Activated naive CD4-positive, alpha-beta T cell treated with Interleukin-2 at 50 U/mL for 16 hours (primary cell): ENCODE measurements around the gene SRGAP2B.
"Not testable (repeated sequence)": the region's sequence is repeated elsewhere in the genome, so short reads cannot be mapped to it uniquely, and the experiment has no call there.

Source experiments
- DNase-seq: peaks from one replicate; pipeline ENCODE4 v3.0.0-alpha.2; 2020

Gene SRGAP2B

GRCh38 chr1:145041519-145041918, 53.6 kb downstream of the SRGAP2B start:
- not testable (repeated sequence) for DNase-seq

- DNase-seq: not testable (repeated sequence)
These were observed 59.1 kb downstream of the SRGAP2B start for GRCh38 chr1:145036019-145036418.

- not testable (repeated sequence) for DNase-seq
These were observed 61.6 kb downstream of the SRGAP2B start for GRCh38 chr1:145033523-145033922.

DNA sequence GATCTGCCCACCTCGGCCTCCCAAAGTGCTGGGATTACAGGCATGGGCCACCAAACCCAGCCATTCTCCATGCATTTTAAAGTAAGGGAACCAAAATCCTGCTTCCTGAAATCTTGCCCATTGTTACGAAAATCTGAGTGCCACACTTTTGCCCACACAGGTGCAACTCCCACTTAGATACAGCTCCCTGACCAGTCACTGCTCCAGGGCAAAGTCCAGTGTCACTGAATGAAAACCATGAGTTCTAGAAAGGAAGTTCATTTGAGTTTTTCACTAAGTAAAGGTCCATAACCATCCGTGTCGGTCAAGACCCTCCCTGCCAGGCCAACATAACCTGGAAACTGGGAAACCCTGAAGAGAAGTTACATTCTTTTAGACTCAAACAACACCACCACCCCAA, 67.9 kb downstream of the SRGAP2B start:
- not testable (repeated sequence) for DNase-seq

DNA sequence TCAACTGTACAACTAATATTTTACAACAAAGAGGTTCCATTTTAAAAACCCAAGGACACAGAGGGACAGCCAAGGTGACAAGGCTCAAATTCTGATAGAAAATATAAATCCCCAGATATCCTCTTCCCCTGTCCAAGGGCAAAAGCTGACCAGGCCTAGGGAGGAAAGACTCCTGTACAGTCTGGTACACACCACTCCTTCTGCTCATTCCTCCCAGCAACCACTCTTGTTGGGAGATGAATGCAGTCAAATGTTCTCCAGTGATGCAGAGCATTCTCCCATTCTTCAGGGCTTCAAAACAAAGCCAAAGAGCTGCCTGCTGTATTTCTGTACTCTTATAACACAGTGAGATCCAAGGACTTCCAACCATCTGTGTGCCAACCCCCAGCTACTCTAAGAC, 69.8 kb downstream of the SRGAP2B start:
- not testable (repeated sequence) for DNase-seq

DNA sequence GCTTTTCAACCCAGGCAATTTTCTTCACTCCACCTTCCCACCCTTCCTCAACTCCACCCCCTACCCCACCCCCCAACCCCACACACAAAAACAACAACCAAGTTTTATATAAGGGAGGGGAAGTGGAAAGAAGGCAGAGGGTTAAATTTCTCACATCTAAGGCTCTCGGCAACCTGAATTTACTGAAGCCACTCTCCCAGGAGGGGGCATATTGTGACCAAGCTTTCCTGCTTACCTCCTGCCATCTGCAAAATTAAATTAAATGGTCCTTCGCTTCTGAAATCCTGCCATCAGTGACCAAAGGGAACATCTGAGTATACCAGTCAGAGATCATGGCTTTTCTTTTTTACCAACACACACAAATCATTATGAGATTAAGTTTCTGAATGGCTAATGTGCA, 72.9 kb downstream of the SRGAP2B start:
- DNase-seq: not testable (repeated sequence)

DNA sequence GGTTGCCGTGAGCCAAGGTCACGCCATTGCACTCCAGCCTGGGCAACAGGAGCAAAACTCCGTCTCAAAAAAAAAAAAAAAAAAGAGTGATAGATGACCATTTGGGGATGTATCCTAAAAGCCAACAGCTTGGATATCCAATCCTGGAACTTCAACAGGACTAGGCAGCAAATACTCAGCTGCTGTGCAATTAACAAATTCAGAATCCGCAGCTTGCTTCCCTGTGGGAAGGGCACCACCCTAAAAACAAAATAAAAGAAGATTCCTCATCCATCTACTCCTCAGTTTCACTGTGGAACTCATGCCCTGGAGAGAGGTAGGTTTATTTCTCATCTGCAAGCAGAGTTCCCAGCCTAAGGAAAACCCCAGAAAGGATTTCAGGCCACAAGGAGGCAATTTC, 73.4 kb downstream of the SRGAP2B start:
- not testable (repeated sequence) for DNase-seq

- DNase-seq: not testable (repeated sequence)
These were observed 75.4 kb downstream of the SRGAP2B start for GRCh38 chr1:145019709-145020108.

DNA sequence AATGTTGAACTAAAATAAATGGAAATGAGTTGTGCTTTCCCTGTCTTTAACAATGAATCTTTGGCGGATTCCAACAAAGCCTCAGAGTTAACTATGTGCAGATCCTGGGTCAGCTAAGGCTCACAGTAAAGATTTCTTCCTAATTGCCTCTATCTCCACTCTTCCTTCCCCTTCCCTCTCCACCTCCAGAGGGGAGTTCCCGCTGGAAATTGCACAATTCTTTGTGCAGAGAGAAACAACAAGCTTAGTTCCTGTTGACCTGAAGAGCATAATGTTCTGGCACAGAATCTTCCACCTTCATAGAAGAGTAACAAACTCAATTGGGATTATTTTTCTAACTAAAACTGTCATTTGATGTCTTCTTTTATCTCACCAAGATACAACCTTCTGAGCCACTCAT, 77.4 kb downstream of the SRGAP2B start:
- DNase-seq: not testable (repeated sequence)

DNA sequence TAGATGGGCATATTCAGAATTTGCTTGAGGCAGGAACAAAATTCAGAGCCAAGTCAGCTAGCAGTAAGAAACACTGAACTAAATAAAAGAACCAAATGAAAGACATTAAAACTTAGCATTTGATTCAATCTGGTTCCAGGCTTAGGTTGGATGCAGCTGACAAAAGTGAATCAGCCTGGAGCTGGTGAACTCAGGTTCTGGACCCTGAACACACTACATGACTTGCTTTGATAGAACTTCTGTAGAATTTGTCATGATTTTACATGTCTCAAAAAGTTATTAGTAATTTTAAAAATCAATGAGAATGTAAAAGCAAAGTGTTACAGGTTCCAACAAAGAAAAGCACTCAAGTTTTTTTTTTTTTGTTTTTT, 78.7 kb downstream of the SRGAP2B start:
- DNase-seq: not testable (repeated sequence)

DNA sequence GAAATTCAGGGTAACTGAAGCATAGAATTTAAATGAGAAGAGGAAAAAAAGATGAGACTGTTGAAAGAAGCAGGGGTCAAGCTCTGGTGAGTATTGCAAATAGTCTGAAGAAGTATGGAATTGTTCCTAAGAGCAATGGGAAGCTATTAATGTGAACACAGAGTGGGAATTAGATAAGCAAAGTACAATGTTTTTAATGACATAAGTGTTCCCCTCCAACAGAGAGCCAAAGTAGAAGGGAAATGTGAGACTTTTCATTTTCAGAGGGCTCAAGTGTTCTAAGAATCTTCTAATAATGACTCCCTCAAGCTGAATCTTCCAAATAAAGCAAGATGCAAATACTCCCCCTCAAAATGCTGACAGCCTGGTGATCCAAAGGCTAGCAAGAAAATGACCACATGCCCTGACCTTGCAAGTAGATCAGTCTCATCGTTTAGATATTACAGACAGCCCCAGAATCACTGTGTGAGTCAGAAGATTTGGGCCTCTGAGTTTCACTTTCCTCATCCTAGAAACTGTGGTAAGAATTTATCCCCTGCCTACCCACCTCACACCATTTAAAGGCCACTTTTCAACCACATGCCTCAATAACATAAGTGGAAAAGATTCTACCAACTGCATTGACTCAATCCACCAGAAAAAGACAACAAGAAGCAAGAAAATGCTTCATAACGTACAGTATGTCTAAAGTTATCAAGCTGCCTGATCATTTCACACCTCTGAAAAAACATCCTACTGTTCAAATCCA, 79.2 kb downstream of the SRGAP2B start:
- DNase-seq: not testable (repeated sequence)

- not testable (repeated sequence) for DNase-seq
These were observed 81.8 kb downstream of the SRGAP2B start for GRCh38 chr1:145013353-145013752.

DNA sequence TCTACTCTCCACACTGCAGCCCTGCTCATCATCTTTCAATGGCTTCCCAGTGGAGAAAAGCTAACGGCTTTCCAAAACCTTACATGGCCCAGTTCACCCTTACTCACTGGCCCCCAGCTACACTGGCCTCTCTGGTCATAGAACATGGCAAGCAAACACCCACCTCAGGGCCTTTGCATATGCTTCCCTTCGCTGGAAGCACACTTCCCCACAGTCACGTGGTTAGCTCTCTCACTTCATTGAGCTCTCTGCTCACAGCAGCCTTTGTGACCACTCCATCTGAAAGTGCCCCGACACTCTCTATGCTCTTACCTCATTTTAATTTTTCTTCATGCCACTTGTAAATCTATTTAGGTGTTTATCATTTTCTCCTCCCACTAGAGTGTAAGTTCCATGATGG, 83.3 kb downstream of the SRGAP2B start:
- not testable (repeated sequence) for DNase-seq

GRCh38 chr1:145010580-145010979, 84.5 kb downstream of the SRGAP2B start:
- DNase-seq: not testable (repeated sequence)

DNA sequence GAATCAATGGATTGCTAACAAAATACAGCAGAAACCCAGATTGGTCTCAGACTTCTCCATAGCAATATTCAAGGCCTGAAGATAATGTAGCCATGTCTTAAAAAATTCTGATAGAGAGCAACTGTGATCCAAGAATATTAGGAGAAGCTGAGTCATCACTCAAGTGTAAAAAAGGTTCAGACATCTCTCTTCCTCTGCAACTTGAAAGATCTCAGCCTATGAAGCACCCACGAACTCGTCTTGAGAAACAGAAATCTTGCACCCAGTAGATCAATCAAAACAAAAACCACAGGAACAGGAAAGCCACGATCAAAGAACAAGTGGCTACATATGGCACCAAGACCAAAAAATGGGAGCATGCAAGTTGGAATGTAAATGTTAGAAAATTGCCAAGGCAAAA, 85.2 kb downstream of the SRGAP2B start:
- not testable (repeated sequence) for DNase-seq

DNA sequence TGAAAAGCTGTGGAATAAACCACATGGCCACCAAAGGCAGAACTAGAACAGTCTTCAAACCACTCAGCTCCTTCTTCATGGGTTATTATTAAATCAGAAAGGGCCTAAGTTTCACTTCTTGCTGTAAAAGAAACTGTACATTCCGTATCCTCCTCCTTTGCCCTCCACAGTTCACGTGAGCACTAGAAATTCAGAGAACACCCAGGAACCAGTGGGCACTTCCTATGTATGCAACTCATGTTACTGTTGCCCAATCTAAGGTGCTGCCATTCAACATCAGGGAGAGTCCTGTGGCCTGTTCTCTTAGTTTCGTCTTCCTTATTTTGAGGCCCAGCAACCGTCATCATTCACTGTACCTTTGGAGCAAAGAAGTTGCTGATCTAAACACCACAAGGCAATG, 86.7 kb downstream of the SRGAP2B start:
- DNase-seq: not testable (repeated sequence)

- DNase-seq: not testable (repeated sequence)
These were observed 90.0 kb downstream of the SRGAP2B start for GRCh38 chr1:145005142-145005541.

DNA sequence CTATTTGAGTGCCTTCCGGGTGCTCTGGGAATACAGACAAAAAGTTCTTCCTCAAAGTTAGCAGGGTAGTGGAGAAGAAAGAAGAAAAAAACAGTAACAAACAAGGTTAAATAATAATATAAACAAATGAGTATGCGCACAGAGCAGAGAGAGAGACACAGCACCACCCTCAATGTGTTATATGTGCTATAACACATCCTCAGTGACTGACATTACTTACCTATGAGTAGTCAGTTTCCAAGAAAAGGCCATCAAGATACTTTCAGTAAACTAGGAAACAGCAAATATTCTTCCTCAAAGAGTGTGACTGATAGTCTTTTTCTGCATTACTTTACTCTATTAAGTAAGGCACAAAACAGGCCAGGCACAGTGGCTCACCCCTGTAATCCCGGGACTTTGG, 93.7 kb downstream of the SRGAP2B start:
- DNase-seq: not testable (repeated sequence)

- not testable (repeated sequence) for DNase-seq
These were observed 94.3 kb downstream of the SRGAP2B start for GRCh38 chr1:145000743-145001326.

GRCh38 chr1:145000074-145000742, 94.9 kb downstream of the SRGAP2B start:
- DNase-seq: not testable (repeated sequence)

DNA sequence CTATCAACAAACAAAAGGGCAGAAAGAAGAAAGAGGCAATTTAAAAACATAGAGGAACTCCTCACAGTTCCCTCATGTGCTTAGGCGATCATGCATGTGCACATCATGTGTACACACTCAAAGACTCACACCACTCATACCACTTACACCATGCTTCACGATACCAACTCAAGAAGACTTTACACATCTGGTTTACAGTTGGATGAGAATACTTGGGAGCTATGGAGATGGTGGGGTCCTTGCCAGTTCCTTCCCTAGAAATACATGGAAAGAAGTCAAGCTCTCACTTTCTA, 96.2 kb downstream of the SRGAP2B start:
- DNase-seq: not testable (repeated sequence)

- DNase-seq: not testable (repeated sequence)
These were observed 96.8 kb downstream of the SRGAP2B start for GRCh38 chr1:144998134-144998980.

DNA sequence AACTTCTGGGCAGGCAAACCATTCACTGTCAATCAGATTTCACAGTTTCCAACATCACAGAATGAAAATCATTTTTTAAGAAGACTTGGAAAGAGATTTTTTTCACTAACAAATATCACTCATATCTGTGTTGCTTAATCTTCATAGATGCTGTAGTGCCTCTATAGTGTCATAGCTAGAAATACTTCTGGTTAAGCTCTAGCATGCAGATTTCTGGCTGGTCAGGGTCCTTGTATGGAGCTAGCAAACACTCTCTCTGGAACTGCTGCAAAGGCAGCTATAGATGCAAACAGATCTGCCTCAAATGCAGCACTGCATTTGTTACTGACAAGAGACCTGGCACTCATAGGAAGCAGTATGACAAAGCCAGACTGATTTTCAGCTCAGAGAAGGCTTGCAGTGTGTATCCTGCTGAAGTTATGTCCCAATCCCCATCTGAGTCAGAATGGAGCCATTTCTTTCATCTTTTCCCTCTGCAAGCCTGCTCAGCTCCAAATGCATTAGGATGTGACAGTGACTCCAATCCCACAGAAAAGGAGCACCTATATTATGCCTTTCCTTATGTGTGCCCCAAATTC, 99.2 kb downstream of the SRGAP2B start:
- not testable (repeated sequence) for DNase-seq
